H1 (cell line): ENCODE measurements around the gene DARS1. TPM values are rescaled to one million over a fixed set of nuclear protein-coding genes. Genes with fewer than 3 reads are reported as not detected.

ENCODE experiments used
- CTCF ChIA-PET: fragments of 300-600 bp; sonication (Branson Sonifier 250); formaldehyde crosslinking; loops from one replicate; lab custom pipeline; 2021; ENCODE audit not compliant: partially characterized antibody; lab: Charles Lee
- POLR2A ChIA-PET: fragments of 300-600 bp; sonication (Branson Sonifier 250); formaldehyde crosslinking; loops from one replicate; lab custom pipeline; 2021; ENCODE audit warnings: inconsistent platforms; ENCODE audit not compliant: partially characterized antibody; lab: Charles Lee
- DNase-seq, 2 experiments: peaks; one replicate each; pipeline versions ENCODE4 v3.0.0 to v3.0.0-alpha.2; 2010 to 2022; ENCODE audit warnings: low spot score in 2 of 2, low read depth in 1 of 2, mixed read lengths in 1 of 2
- FAIRE-seq: peaks from 2 replicates; lab custom pipeline; 2011; peaks lifted over from hg19 to GRCh38; lab: Jason Lieb, UNC
- H2AFZ ChIP-seq: 2 replicates; pipeline ENCODE4 v1.8.1; 2012; ENCODE audit warnings: low read length, inconsistent platforms
- H2AK5ac ChIP-seq: 2 replicates; pipeline ENCODE4 v1.6.1; 2013; ENCODE audit warnings: low read depth, low read length
- H2BK120ac ChIP-seq: replicated peaks from 2 replicates; pipeline ENCODE3; 2013; ENCODE audit warnings: low read depth, low read length, inconsistent platforms
- H2BK12ac ChIP-seq: 2 replicates; pipeline ENCODE4 v1.6.1; 2013; ENCODE audit warnings: low read depth, low read length
- H2BK15ac ChIP-seq: 2 replicates; pipeline ENCODE4 v1.6.1; 2013; ENCODE audit warnings: low read length
- H2BK20ac ChIP-seq: 2 replicates; pipeline ENCODE4 v1.6.1; 2013; ENCODE audit warnings: low read length
- H2BK5ac ChIP-seq: 2 replicates; pipeline ENCODE4 v1.6.1; 2013; ENCODE audit warnings: low read depth, low read length
- H3K14ac ChIP-seq: 2 replicates; pipeline ENCODE4 v1.6.1; 2013; ENCODE audit warnings: inconsistent platforms; ENCODE audit not compliant: insufficient read length
- H3K18ac ChIP-seq: 2 replicates; pipeline ENCODE4 v1.6.1; 2013; ENCODE audit warnings: low read length; ENCODE audit errors: extremely low read depth
- H3K23ac ChIP-seq: 2 replicates; pipeline ENCODE4 v1.6.1; 2013; ENCODE audit warnings: inconsistent platforms; ENCODE audit not compliant: insufficient read length
- H3K23me2 ChIP-seq: 2 replicates; pipeline ENCODE4 v1.6.1; 2013; ENCODE audit warnings: low read depth, low read length
- H3K27ac ChIP-seq: 2 replicates; pipeline ENCODE4 v1.6.1; 2011; ENCODE audit warnings: low read depth, low read length, inconsistent platforms
- H3K27me3 ChIP-seq, 4 experiments: replicated peaks in 1 of 4; 1 replicate in 1 of 4; 2 replicates in 3 of 4; pipeline versions ENCODE4 v1.6.1 to v1.8.1; 2011 to 2013; ENCODE audit warnings: low read length in 3 of 4, mild to moderate bottlenecking in 3 of 4, inconsistent platforms in 2 of 4, mixed read lengths in 2 of 4, moderate library complexity in 1 of 4; ENCODE audit not compliant: control insufficient read depth in 3 of 4, insufficient read depth in 3 of 4; ENCODE audit errors: extremely low read depth in 1 of 4
- H3K36me3 ChIP-seq, 4 experiments: 2 replicates each; pipeline versions ENCODE4 v1.6.1 to v1.8.1; 2011 to 2013; ENCODE audit warnings: mild to moderate bottlenecking in 4 of 4, low read length in 3 of 4, moderate library complexity in 2 of 4, control low read depth in 1 of 4, inconsistent platforms in 1 of 4; ENCODE audit not compliant: insufficient read depth in 4 of 4, control insufficient read depth in 2 of 4
- H3K4ac ChIP-seq: replicated peaks from 2 replicates; pipeline ENCODE3; 2013; ENCODE audit warnings: low read length, low read depth, mixed read lengths, inconsistent platforms; ENCODE audit not compliant: insufficient read length
- H3K4me1 ChIP-seq, 4 experiments: replicated peaks in 1 of 4; 1 replicate in 1 of 4; 2 replicates in 3 of 4; pipeline versions ENCODE4 v1.6.1 to v1.8.1; 2011 to 2013; ENCODE audit warnings: low read length in 3 of 4, inconsistent platforms in 2 of 4, mixed read lengths in 1 of 4; ENCODE audit not compliant: insufficient read depth in 4 of 4, control insufficient read depth in 3 of 4
- H3K4me2 ChIP-seq, 2 experiments: 2 replicates each; pipeline versions ENCODE4 v1.6.1 to v1.8.1; 2011 to 2013; ENCODE audit warnings: low read depth in 2 of 2, low read length in 2 of 2, control low read depth in 1 of 2, inconsistent platforms in 1 of 2, mild to moderate bottlenecking in 1 of 2; ENCODE audit not compliant: insufficient read depth in 1 of 2
- H3K4me3 ChIP-seq, 4 experiments: fragments of 200-600, 300-600 bp in 1 of 4; sonication (generic), shearing (Covaris generic), sonication (Bioruptor Twin) in 1 of 4; 2 replicates each; pipeline versions ENCODE4 v1.5.1 to v1.8.1; 2011 to 2016; ENCODE audit warnings: low read length in 4 of 4, low read depth in 3 of 4, control low read depth in 2 of 4, inconsistent platforms in 2 of 4, mild to moderate bottlenecking in 2 of 4, mixed read lengths in 1 of 4, moderate library complexity in 1 of 4; ENCODE audit not compliant: insufficient read depth in 2 of 4; ENCODE audit errors: extremely low read depth in 1 of 4
- H3K56ac ChIP-seq: replicated peaks from 2 replicates; pipeline ENCODE3; 2013; ENCODE audit warnings: low read depth, mild to moderate bottlenecking, mixed read lengths, low read length, inconsistent platforms; ENCODE audit not compliant: insufficient read length
- H3K79me1 ChIP-seq: 2 replicates; pipeline ENCODE4 v1.6.1; 2013; ENCODE audit warnings: low read depth, low read length, control low read depth
- H3K79me2 ChIP-seq, 2 experiments: 2 replicates each; pipeline versions ENCODE4 v1.6.1 to v1.8.1; 2012 to 2013; ENCODE audit warnings: low read length in 2 of 2, mild to moderate bottlenecking in 2 of 2, inconsistent platforms in 1 of 2; ENCODE audit not compliant: insufficient read depth in 2 of 2, control insufficient read depth in 1 of 2
- H3K9ac ChIP-seq, 4 experiments: replicated peaks in 1 of 4; 1 replicate in 1 of 4; 2 replicates in 3 of 4; pipeline versions ENCODE4 v1.6.1 to v1.8.1; 2011 to 2013; ENCODE audit warnings: low read depth in 3 of 4, low read length in 3 of 4, control low read depth in 2 of 4, mild to moderate bottlenecking in 2 of 4, moderate library complexity in 2 of 4, inconsistent platforms in 1 of 4; ENCODE audit errors: extremely low read depth in 1 of 4
- H3K9me3 ChIP-seq, 2 experiments: 2 replicates each; pipeline versions ENCODE4 v1.6.1 to v1.8.1; 2012 to 2013; ENCODE audit warnings: mild to moderate bottlenecking in 2 of 2, moderate library complexity in 2 of 2, control low read depth in 1 of 2, inconsistent platforms in 1 of 2, low read depth in 1 of 2, low read length in 1 of 2, mixed read lengths in 1 of 2; ENCODE audit not compliant: insufficient read depth in 2 of 2
- H4K20me1 ChIP-seq, 2 experiments: replicated peaks in 1 of 2; 2 replicates each; pipeline versions ENCODE3 to v1.8.1; 2011 to 2013; ENCODE audit warnings: inconsistent platforms in 2 of 2, low read length in 2 of 2, mild to moderate bottlenecking in 1 of 2; ENCODE audit not compliant: insufficient read depth in 2 of 2, control insufficient read depth in 1 of 2
- H4K5ac ChIP-seq: 2 replicates; pipeline ENCODE4 v1.6.1; 2013; ENCODE audit warnings: low read length, low read depth, mixed read lengths, inconsistent platforms; ENCODE audit not compliant: insufficient read length
- H4K8ac ChIP-seq: 2 replicates; pipeline ENCODE4 v1.8.0; 2013; ENCODE audit warnings: mild to moderate bottlenecking, moderate library complexity, low read length, inconsistent platforms; ENCODE audit not compliant: insufficient read depth; ENCODE audit errors: extremely low read depth
- H4K91ac ChIP-seq: replicated peaks from 2 replicates; pipeline ENCODE3; 2013; ENCODE audit warnings: low read length, mixed read lengths, inconsistent platforms; ENCODE audit not compliant: insufficient read length
- ASH2L ChIP-seq: fragments of 200-600, 300-600 bp; sonication (generic); IDR thresholded peaks from one replicate; pipeline ENCODE4 v1.7.1; 2017; ENCODE audit warnings: low read length
- BACH1 ChIP-seq: IDR thresholded peaks from 2 replicates; pipeline ENCODE4 v1.6.1; 2012; ENCODE audit warnings: low read length, improper control_type of control experiment
- CTBP2 ChIP-seq: IDR thresholded peaks from 2 replicates; pipeline ENCODE4 v1.7.0; 2011; ENCODE audit warnings: borderline replicate concordance, mild to moderate bottlenecking, moderate library complexity, mixed read lengths, low read length; ENCODE audit not compliant: insufficient read depth, insufficient read length
- GABPA ChIP-seq: IDR thresholded peaks from 2 replicates; pipeline ENCODE4 v1.6.1; 2011; ENCODE audit warnings: mild to moderate bottlenecking, low read length, moderate library complexity, borderline replicate concordance; ENCODE audit not compliant: insufficient read depth
- JUN ChIP-seq: IDR thresholded peaks from 2 replicates; pipeline ENCODE4 v1.6.1; 2011; ENCODE audit warnings: low read depth, mild to moderate bottlenecking, improper control_type of control experiment, low read length
- NRF1 ChIP-seq: IDR thresholded peaks from 2 replicates; pipeline ENCODE4 v1.6.1; 2011; ENCODE audit warnings: mild to moderate bottlenecking, low read depth, low read length, improper control_type of control experiment
- PHF8 ChIP-seq: fragments of 200-600 bp; sonication (generic); conservative IDR thresholded peaks from 2 replicates; pipeline ENCODE4 v1.7.1; 2012; ENCODE audit warnings: low read depth, mild to moderate bottlenecking, inconsistent platforms, low read length, moderate library complexity
- POLR2AphosphoS5 ChIP-seq: IDR thresholded peaks from 2 replicates; pipeline ENCODE4 v1.6.1; 2011; ENCODE audit warnings: low read depth, low read length
- POU5F1 ChIP-seq: IDR thresholded peaks from 2 replicates; pipeline ENCODE4 v1.6.1; 2011; ENCODE audit warnings: low read depth, mild to moderate bottlenecking, low read length, moderate library complexity
- RAD21 ChIP-seq, 2 experiments: IDR thresholded peaks in 1 of 2; conservative IDR thresholded peaks in 1 of 2; 2 replicates each; pipeline ENCODE4 v1.6.1; 2011; ENCODE audit warnings: low read depth in 2 of 2, low read length in 2 of 2, improper control_type of control experiment in 1 of 2, inconsistent platforms in 1 of 2, mild to moderate bottlenecking in 1 of 2, moderate library complexity in 1 of 2
- RFX5 ChIP-seq: IDR thresholded peaks from 2 replicates; pipeline ENCODE4 v1.6.1; 2011; ENCODE audit warnings: low read depth, low read length, improper control_type of control experiment, borderline replicate concordance
- SAP30 ChIP-seq: fragments of 300-600 bp; sonication (generic); IDR thresholded peaks from 2 replicates; pipeline ENCODE4 v1.7.1; 2012; ENCODE audit warnings: low read length, moderate library complexity, mild to moderate bottlenecking, inconsistent platforms; ENCODE audit not compliant: insufficient read depth, insufficient replicate concordance
- SP4 ChIP-seq: IDR thresholded peaks from 2 replicates; pipeline ENCODE4 v1.6.1; 2012; ENCODE audit warnings: low read length, inconsistent platforms
- TAF1 ChIP-seq: IDR thresholded peaks from 2 replicates; pipeline ENCODE4 v1.6.1; 2011; ENCODE audit warnings: mild to moderate bottlenecking, low read depth, low read length
- TCF12 ChIP-seq: IDR thresholded peaks from 2 replicates; pipeline ENCODE4 v1.6.1; 2011; ENCODE audit warnings: low read depth, mild to moderate bottlenecking, low read length
- WGBS, 2 experiments: shearing (Covaris generic) in 1 of 2; methylation state at CpG; one replicate each; pipeline versions ENCODE4 v1.1.6 to v1.1.7; 2013 to 2015; ENCODE audit warnings: low lambda C conversion rate in 2 of 2, mixed read lengths in 2 of 2, inconsistent platforms in 1 of 2, low coverage in 1 of 2, missing lambda C conversion rate in 1 of 2; ENCODE audit not compliant: insufficient replicate concordance in 2 of 2, insufficient coverage in 1 of 2, insufficient read length in 1 of 2; ENCODE audit errors: extremely low coverage in 1 of 2, missing lambda C conversion rate in 1 of 2; 5-methylcytosine and 5-hydroxymethylcytosine counted together
- polyA plus RNA-seq, 7 experiments: library from polyadenylated mRNA; depleted of rRNA in 3 of 7; stranded (reverse) in 5 of 7; unstranded in 2 of 7; fragments of >200 nt in 5 of 7; fragments of 200-250 nt in 2 of 7; gene quantifications; 1 replicate in 5 of 7; 2 replicates in 1 of 7; 4 replicates in 1 of 7; pipeline versions ENCODE4 v1.2.1 to v1.2.3, GENCODE V29; 2011 to 2013; ENCODE audit warnings: missing spikeins in 2 of 7, mixed read lengths in 2 of 7
- total RNA-seq: library from RNA; stranded (reverse); fragmentation: NEBNext Ultra II Directional; extraction: Animal tissue kit (Norgen Biotek cat#: 25700); gene quantifications from 2 replicates; pipeline ENCODE4 v1.2.1, GENCODE V29; 2021

The DARS1 gene
- total and polyA plus RNA-seq, 2 of the 8 experiments (the other 6 are each of a cell fraction or from before 2014, with no cell fraction given) = 61.7 to 85.9 TPM

GRCh38 chr2:136019825-136020224 is 34.4 kb upstream of the DARS1 start:
- Histone ChIP-seq H3K79me1 (no peaks in the 10 kb centered on the region), H3K18ac (no peak overlapping the region), H2BK120ac (no peak overlapping the region), H3K9ac (no peak overlapping the region; a peak in 1 of 7 replicates), H3K23ac (no peak overlapping the region), H2BK15ac (no peak overlapping the region), H3K36me3 (no peaks in the 10 kb centered on the region), H2BK12ac (no peak overlapping the region), H3K23me2 (no peaks in the 10 kb centered on the region), H3K4me2 (no peak overlapping the region), H2AFZ (peak overlapping the region; percentile 68; the same call in 1 of the 2 replicates), H4K8ac (no peak overlapping the region), H3K4ac (no peak overlapping the region), H3K27ac (no peak overlapping the region), H3K14ac (no peak overlapping the region), H2BK20ac (no peak overlapping the region), H3K27me3 (no peaks in the 10 kb centered on the region), H4K20me1 (no peaks in the 10 kb centered on the region), H3K4me1 (0 out of 7 replicates have a peak, but pooled peaks cover 0 to 2% (median under 1%) of the 10 kb centered on the region in 4 experiments), H3K4me3 (no peak overlapping the region), H3K79me2 (no peaks in the 10 kb centered on the region), H3K9me3 (no peaks in the 10 kb centered on the region), H2AK5ac (no peak overlapping the region), H3K56ac (no peak overlapping the region), H2BK5ac (no peak overlapping the region), H4K5ac (no peak overlapping the region), H4K91ac (no peak overlapping the region)
- WGBS, 2 experiments = 85% methylated on average over 8 of the region's 8 CpGs; no CpG with 5 or more reads in 1 of the 2 experiments
- no peak for FAIRE-seq
- POLR2A ChIA-PET = no interaction called here
- CTCF ChIA-PET = interaction anchor here (0.8 to 2.5 kb wide), 2 partner anchors 23 to 106 kb away, joined by 4 to 11 read pairs; no protein-coding TSS in a partner anchor
- DNase-seq = no peak
- TF ChIP-seq POU5F1 = no peak
- TF ChIP-seq PHF8 = no peak
- TF ChIP-seq RAD21 (IDR thresholded peaks at IDR 0.05 in 1 of 2, conservative IDR thresholded peaks at IDR 0.05 in 1 of 2; ENCODE audit: low read depth in 2 of 2, low read length in 2 of 2) = no peak
- no peak for TF ChIP-seq POLR2AphosphoS5
- no peak for TF ChIP-seq GABPA
- TF ChIP-seq TCF12 = no peak
- no peak for TF ChIP-seq NRF1
- TF ChIP-seq CTBP2 = no peak
- TF ChIP-seq JUN = no peak
- TF ChIP-seq ASH2L = no peak
- TF ChIP-seq SAP30 = no peak
- no peak for TF ChIP-seq RFX5
- TF ChIP-seq SP4 = no peak
- TF ChIP-seq TAF1 = no peak
- TF ChIP-seq BACH1 = no peak
